Osteocyte (in vitro differentiated cells): ENCODE results near the gene MROH7. TPM values are rescaled to one million over a fixed set of nuclear protein-coding genes. Genes with fewer than 3 reads are reported as not detected.

ENCODE experiments used
- DNase-seq: peaks from one replicate; pipeline ENCODE4 v3.0.0; 2021; ENCODE audit warnings: mixed read lengths; ENCODE audit not compliant: unreplicated experiment; ENCODE audit errors: extremely low spot score
- H3K27ac Mint-ChIP-seq: one replicate; pipeline ENCODE4 v1.8.0; 2021; ENCODE audit warnings: mild to moderate bottlenecking, mixed read lengths; ENCODE audit not compliant: unreplicated experiment
- H3K27me3 Mint-ChIP-seq: one replicate; pipeline ENCODE4 v1.8.0; 2021; ENCODE audit warnings: mixed read lengths; ENCODE audit not compliant: unreplicated experiment
- H3K36me3 Mint-ChIP-seq: one replicate; pipeline ENCODE4 v1.8.0; 2021; ENCODE audit warnings: mixed read lengths; ENCODE audit not compliant: unreplicated experiment
- H3K4me1 Mint-ChIP-seq: one replicate; pipeline ENCODE4 v1.8.0; 2021; ENCODE audit warnings: mixed read lengths; ENCODE audit not compliant: unreplicated experiment
- H3K4me3 Mint-ChIP-seq: one replicate; pipeline ENCODE4 v1.8.0; 2021; ENCODE audit warnings: mild to moderate bottlenecking, moderate library complexity, mixed read lengths; ENCODE audit not compliant: unreplicated experiment
- H3K9me3 Mint-ChIP-seq: one replicate; pipeline ENCODE4 v1.8.0; 2021; ENCODE audit warnings: mixed read lengths; ENCODE audit not compliant: unreplicated experiment
- CTCF ChIP-seq: fragments of 200-600 bp; sonication (generic); IDR thresholded peaks from 2 replicates; pipeline ENCODE4 v1.5.0; 2021; ENCODE audit warnings: antibody characterized with exemption, mild to moderate bottlenecking, moderate library complexity
- total RNA-seq: library from RNA; stranded (reverse); gene quantifications from 2 replicates; pipeline ENCODE4 v1.2.1, GENCODE V29; 2021

The MROH7 gene
- total RNA-seq, 1 donor from 2014 or later = 0.11 TPM

- Mint-ChIP-seq H3K36me3 (no peaks in the 10 kb centered on the region), H3K9me3 (no peaks in the 10 kb centered on the region), H3K4me1 (no peaks in the 10 kb centered on the region), H3K27me3 (no peaks in the 10 kb centered on the region), H3K4me3 (no peak overlapping the region), H3K27ac (no peak overlapping the region)
- no peak for DNase-seq
- TF ChIP-seq CTCF = no peak
These were observed 38.3 kb upstream of the MROH7 start for GRCh38 chr1:54603241-54603640.

GRCh38 chr1:54604051-54604450 is 37.5 kb upstream of the MROH7 start:
- Mint-ChIP-seq H3K27ac (no peak overlapping the region), H3K4me1 (peaks cover under 1% of the 10 kb centered on the region), H3K27me3 (no peaks in the 10 kb centered on the region), H3K4me3 (no peak overlapping the region), H3K36me3 (no peaks in the 10 kb centered on the region), H3K9me3 (no peaks in the 10 kb centered on the region)
- TF ChIP-seq CTCF = no peak
- DNase-seq = no peak

- Mint-ChIP-seq H3K36me3 (no peaks in the 10 kb centered on the region), H3K4me1 (peaks cover 2% of the 10 kb centered on the region), H3K27ac (no peak overlapping the region), H3K4me3 (no peak overlapping the region), H3K27me3 (no peaks in the 10 kb centered on the region), H3K9me3 (no peaks in the 10 kb centered on the region)
- TF ChIP-seq CTCF = no peak
- no peak for DNase-seq
These were observed 36.8 kb upstream of the MROH7 start for GRCh38 chr1:54604572-54605370.

GRCh38 chr1:54606096-54606989 is 35.2 kb upstream of the MROH7 start:
- no peaks in the 10 kb centered on the region for H3K36me3 Mint-ChIP-seq
- no peak overlapping the region for H3K27ac Mint-ChIP-seq

More at GRCh38 chr1:54606096-54606989, 35.2 kb upstream of the MROH7 start:
- Mint-ChIP-seq H3K4me3 (no peak overlapping the region), H3K27me3 (no peaks in the 10 kb centered on the region), H3K4me1 (peaks cover 2% of the 10 kb centered on the region), H3K9me3 (no peaks in the 10 kb centered on the region)
- TF ChIP-seq CTCF = no peak
- DNase-seq = no peak
